ENCODE measurements around the gene REG1A.

GRCh38 chr2:79139423-79139822 is 19.1 kb downstream of the REG1A start:
- TF ChIP-seq CTCF (conservative IDR thresholded peaks at IDR 0.05) = no peak
- TF ChIP-seq ZFX (IDR thresholded peaks at IDR 0.05) = no peak
